Caco-2 (cell line): Measurements from ENCODE around the gene TIGD2. TPM values are rescaled to one million over a fixed set of nuclear protein-coding genes. Genes with fewer than 3 reads are reported as not detected.

Experiments used
- BruUV-seq: library from RNA; stranded (reverse); fragments of 400-500 nt; replicated peaks from 2 replicates; lab custom pipeline; 2021; lab: Mats Ljungman, UMichigan
- CTCF ChIA-PET: fragments of 300-600 bp; sonication (Branson Sonifier 250); formaldehyde crosslinking; loops from one replicate; lab custom pipeline; 2022; ENCODE audit warnings: antibody characterized with exemption; lab: Charles Lee
- POLR2A ChIA-PET: fragments of 300-600 bp; sonication (Branson Sonifier 250); formaldehyde crosslinking; loops from one replicate; lab custom pipeline; 2022; ENCODE audit warnings: antibody characterized with exemption; lab: Charles Lee
- DNase-seq, 2 experiments: peaks; one replicate each; pipeline versions ENCODE4 v3.0.0 to v3.0.0-alpha.2; 2020 to 2022
- H3K27me3 ChIP-seq: replicated peaks from 2 replicates; pipeline ENCODE4 v1.6.0; 2011; ENCODE audit warnings: low read length; ENCODE audit not compliant: control insufficient read depth, insufficient read depth
- H3K36me3 ChIP-seq: 2 replicates; pipeline ENCODE4 v1.5.1; 2011; ENCODE audit warnings: low read length; ENCODE audit not compliant: control insufficient read depth, insufficient read depth
- H3K4me1 ChIP-seq: fragments of 250-450 bp; sonication (Bioruptor Pico); 2 replicates; pipeline ENCODE4 v1.5.1; 2020; ENCODE audit warnings: mild to moderate bottlenecking
- H3K4me3 ChIP-seq: 2 replicates; pipeline ENCODE4 v1.5.1; 2011; ENCODE audit warnings: low read depth, mild to moderate bottlenecking, control low read depth, low read length
- H3K9me3 ChIP-seq: fragments of 250-450 bp; sonication (Bioruptor Pico); 2 replicates; pipeline ENCODE4 v1.5.1; 2020; ENCODE audit warnings: mild to moderate bottlenecking, moderate library complexity
- H3K27ac Mint-ChIP-seq: one replicate; pipeline ENCODE4 v1.8.0; 2022; ENCODE audit warnings: mixed read lengths; ENCODE audit not compliant: unreplicated experiment
- H3K27me3 Mint-ChIP-seq: one replicate; pipeline ENCODE4 v1.8.0; 2022; ENCODE audit warnings: mixed read lengths; ENCODE audit not compliant: insufficient read depth, unreplicated experiment
- H3K36me3 Mint-ChIP-seq: one replicate; pipeline ENCODE4 v1.8.0; 2022; ENCODE audit warnings: mild to moderate bottlenecking, mixed read lengths; ENCODE audit not compliant: insufficient read depth, unreplicated experiment
- H3K4me1 Mint-ChIP-seq: one replicate; pipeline ENCODE4 v1.8.0; 2022; ENCODE audit warnings: low read depth, mixed read lengths; ENCODE audit not compliant: unreplicated experiment
- H3K4me3 Mint-ChIP-seq: one replicate; pipeline ENCODE4 v1.8.0; 2022; ENCODE audit warnings: mild to moderate bottlenecking, moderate library complexity, mixed read lengths; ENCODE audit not compliant: unreplicated experiment
- H3K9me3 Mint-ChIP-seq: one replicate; pipeline ENCODE4 v1.8.0; 2022; ENCODE audit warnings: mixed read lengths; ENCODE audit not compliant: unreplicated experiment
- CTCF ChIP-seq, 2 experiments: fragments of 200-600 bp in 1 of 2; IDR thresholded peaks; 1 replicate in 1 of 2; 2 replicates in 1 of 2; pipeline versions ENCODE4 v1.5.1 to v1.8.0; 2011 to 2022; ENCODE audit warnings: antibody characterized with exemption in 1 of 2, control low read depth in 1 of 2, inconsistent platforms in 1 of 2, low read depth in 1 of 2, low read length in 1 of 2, mild to moderate bottlenecking in 1 of 2, moderate library complexity in 1 of 2; ENCODE audit not compliant: insufficient read depth in 1 of 2, severe bottlenecking in 1 of 2, unreplicated experiment in 1 of 2
- intact Hi-C: fragments of 100-400 bp; cut with micrococcal nuclease; formaldehyde crosslinking; loops from one replicate; pipeline ENCODE4 v1.10.0; 2022; ENCODE audit not compliant: unreplicated experiment
- total RNA-seq: library from RNA; stranded (reverse); gene quantifications from 2 replicates; pipeline ENCODE4 v1.2.3, GENCODE V29; 2022

Gene TIGD2
- total RNA-seq, 1 experiment from 2014 or later = 25.4 TPM

GRCh38 chr4:89117115-89117514 is 5.8 kb downstream of the TIGD2 start:
- Mint-ChIP-seq H3K4me3 (no peak overlapping the region), H3K9me3 (no peaks in the 10 kb centered on the region), H3K27ac (no peak overlapping the region), H3K4me1 (peaks cover 41% of the 10 kb centered on the region), H3K36me3 (peaks cover 40% of the 10 kb centered on the region), H3K27me3 (no peaks in the 10 kb centered on the region)
- intact Hi-C loops = no loop called here
- Histone ChIP-seq H3K36me3 (peaks cover 1% of the 10 kb centered on the region; the same call in 1 of the 2 replicates), H3K4me1 (peaks cover 50% of the 10 kb centered on the region), H3K4me3 (no peak overlapping the region), H3K9me3 (no peaks in the 10 kb centered on the region), H3K27me3 (no peaks in the 10 kb centered on the region)
- ChIA-PET CTCF (no interaction called here), POLR2A (no interaction called here)
- BruUV-seq = no TSS peak
- DNase-seq = no peak
- TF ChIP-seq CTCF (IDR thresholded peaks at IDR 0.05; ENCODE audit: insufficient read depth in 1 of 2, low read depth in 1 of 2, low read length in 1 of 2, severe bottlenecking in 1 of 2, unreplicated experiment in 1 of 2) = no peak

GRCh38 chr4:89119166-89119565 is 7.8 kb downstream of the TIGD2 start:
- Histone ChIP-seq H3K36me3 (no peaks in the 10 kb centered on the region), H3K9me3 (no peaks in the 10 kb centered on the region), H3K27me3 (no peaks in the 10 kb centered on the region), H3K4me1 (peaks cover 56% of the 10 kb centered on the region), H3K4me3 (no peak overlapping the region)
- no peak for DNase-seq
- intact Hi-C loops = no loop called here
- CTCF ChIA-PET = interaction anchor here (0.6 kb wide), 1 partner anchor 40 kb away, joined by 5 read pairs; no protein-coding TSS in a partner anchor
- Mint-ChIP-seq H3K4me1 (peaks cover 45% of the 10 kb centered on the region), H3K4me3 (no peak overlapping the region), H3K9me3 (no peaks in the 10 kb centered on the region), H3K27ac (peak overlapping the region; percentile 98), H3K27me3 (no peaks in the 10 kb centered on the region), H3K36me3 (peaks cover 26% of the 10 kb centered on the region)
- TF ChIP-seq CTCF (IDR thresholded peaks at IDR 0.05; ENCODE audit: insufficient read depth in 1 of 2, low read depth in 1 of 2, low read length in 1 of 2, severe bottlenecking in 1 of 2, unreplicated experiment in 1 of 2) = no peak
- no TSS peak for BruUV-seq
- POLR2A ChIA-PET = no interaction called here

- ChIA-PET POLR2A (interaction anchor here (0.6 kb wide), 1 partner anchor 294 kb away, joined by 3 read pairs; no protein-coding TSS in a partner anchor), CTCF (interaction anchor here (0.6 kb wide), 1 partner anchor 40 kb away, joined by 5 read pairs; no protein-coding TSS in a partner anchor)
- Mint-ChIP-seq H3K9me3 (no peaks in the 10 kb centered on the region), H3K27ac (peak overlapping the region; percentile 98), H3K4me3 (no peak overlapping the region), H3K36me3 (peaks cover 21% of the 10 kb centered on the region), H3K27me3 (no peaks in the 10 kb centered on the region), H3K4me1 (peaks cover 50% of the 10 kb centered on the region)
- BruUV-seq = no TSS peak
- no peaks in the 10 kb centered on the region for H3K27me3 ChIP-seq
- DNase-seq = no peak
- peaks cover 63% of the 10 kb centered on the region for H3K4me1 ChIP-seq
- no peak overlapping the region for H3K4me3 ChIP-seq
- H3K36me3 ChIP-seq = no peaks in the 10 kb centered on the region
- TF ChIP-seq CTCF (IDR thresholded peaks at IDR 0.05; ENCODE audit: insufficient read depth in 1 of 2, low read depth in 1 of 2, low read length in 1 of 2, severe bottlenecking in 1 of 2, unreplicated experiment in 1 of 2) = no peak
- H3K9me3 ChIP-seq = no peaks in the 10 kb centered on the region
- intact Hi-C loops = loop anchor here (5.0 kb wide), 1 partner anchor 102 kb away; no protein-coding TSS in a partner anchor
Measured at GRCh38 chr4:89119836-89120235, 8.5 kb downstream of the TIGD2 start.
